ENCODE data around the gene ATG2A. TPM values are rescaled to one million over a fixed set of nuclear protein-coding genes. Genes with fewer than 3 reads are reported as not detected.

ATG2A gene
- total RNA-seq, 1 donor from 2014 or later: 7.3 TPM

DNA sequence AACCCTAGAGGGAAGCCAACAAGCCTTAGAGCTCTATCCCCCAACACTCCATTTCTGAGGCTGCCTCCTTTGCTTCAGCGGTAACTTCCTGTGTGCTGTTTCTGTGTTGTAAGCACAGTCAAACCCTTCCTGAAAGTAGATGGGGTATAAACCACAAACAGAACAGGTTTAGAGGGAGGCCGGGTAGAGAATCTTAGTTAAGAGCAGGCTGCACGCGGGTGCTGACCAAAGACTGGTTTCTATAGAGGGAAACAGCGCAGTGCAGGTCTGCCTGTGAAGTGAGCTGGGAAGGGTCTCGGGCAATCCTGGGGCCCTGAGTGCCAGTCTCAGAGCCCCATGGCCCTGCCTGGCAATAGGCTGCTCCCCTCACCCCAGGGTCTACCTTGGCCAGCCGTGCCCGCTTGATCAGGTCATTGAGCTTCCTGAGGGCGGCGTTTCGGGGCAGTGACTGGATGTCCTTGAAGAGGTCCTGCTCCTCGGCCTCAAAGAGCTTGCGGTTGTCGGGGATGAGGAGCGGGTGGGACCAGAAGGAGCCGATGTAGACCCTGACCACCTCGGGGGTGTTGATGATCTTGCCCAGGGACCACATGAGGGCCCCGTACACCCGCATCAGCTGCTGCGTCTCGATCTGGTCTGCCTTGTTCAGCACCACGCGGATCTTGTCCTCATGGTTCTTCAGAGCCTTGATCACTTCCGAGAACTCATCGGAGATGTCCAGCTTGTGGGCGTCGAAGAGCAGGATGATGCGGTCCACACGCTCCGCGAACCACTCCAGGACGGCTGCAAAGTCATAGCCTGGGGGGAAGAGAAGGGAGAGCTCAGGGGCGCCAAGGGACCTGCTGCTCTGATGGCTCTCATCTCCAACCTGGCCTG, 57.2 kb downstream of the ATG2A start:
- DNase-seq (ENCODE audit: low spot score in 2 of 2) (no peak), FAIRE-seq (no peak)

DNA sequence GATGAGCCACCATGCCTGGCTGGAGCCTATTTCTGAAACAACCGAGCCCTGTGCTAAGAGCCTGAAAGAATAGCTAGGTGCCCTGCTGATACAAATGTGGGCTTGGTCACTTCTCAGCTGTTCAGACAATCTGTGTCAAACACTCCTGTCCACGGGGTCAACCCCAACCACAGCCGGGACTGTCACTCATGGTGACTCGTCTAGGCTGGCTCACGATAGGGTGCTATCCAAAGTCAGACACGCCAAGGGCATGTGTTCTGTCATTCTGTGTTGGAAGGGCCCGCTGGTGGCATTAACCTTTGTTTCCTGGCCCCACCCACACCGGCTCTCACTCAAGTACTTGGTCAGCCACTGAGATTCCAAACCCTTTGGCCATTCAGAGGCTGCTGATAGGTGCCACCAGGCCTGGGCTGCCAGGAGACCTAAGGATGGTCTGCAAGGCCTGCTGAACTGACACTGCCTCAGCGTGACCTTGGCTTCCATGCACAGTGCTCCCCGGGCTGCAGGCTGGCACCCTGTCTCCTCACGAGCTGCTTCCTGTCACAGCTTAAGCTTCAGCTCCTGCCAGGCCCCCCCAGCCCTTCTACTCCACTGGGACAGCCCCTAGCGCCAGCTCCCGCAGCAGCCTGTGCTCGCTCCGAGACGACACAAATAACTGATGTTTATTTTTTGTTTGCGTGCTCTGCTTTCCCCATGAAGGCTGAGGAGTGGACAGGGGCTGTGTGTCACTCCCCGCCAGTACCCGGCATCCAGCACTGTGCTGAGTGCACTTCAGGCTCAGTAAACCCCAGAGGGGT, 58.3 kb downstream of the ATG2A start:
- no peak for DNase-seq (ENCODE audit: low spot score in 2 of 2)
- no peak for FAIRE-seq

DNA sequence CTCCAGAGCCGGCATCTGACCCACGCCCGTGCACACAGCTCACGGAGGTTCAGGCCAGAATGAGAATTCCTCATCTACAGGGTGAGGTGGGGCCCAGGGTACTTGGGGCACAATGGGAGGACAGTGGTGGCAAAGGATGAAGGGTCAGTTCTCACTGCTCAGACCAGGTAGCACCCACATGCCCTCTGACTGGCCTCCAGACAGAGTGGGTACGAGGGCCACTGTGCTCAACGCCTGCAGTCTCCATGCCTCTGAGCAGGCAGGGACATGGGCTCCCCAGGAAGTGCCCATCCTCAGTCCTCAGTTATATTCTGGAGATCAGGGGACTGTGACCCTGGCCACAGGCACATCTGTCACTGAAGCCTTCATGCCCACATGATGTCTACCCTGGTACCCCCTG, 59.5 kb downstream of the ATG2A start:
- DNase-seq (ENCODE audit: low spot score in 2 of 2) (no peak), FAIRE-seq (no peak)

DNA sequence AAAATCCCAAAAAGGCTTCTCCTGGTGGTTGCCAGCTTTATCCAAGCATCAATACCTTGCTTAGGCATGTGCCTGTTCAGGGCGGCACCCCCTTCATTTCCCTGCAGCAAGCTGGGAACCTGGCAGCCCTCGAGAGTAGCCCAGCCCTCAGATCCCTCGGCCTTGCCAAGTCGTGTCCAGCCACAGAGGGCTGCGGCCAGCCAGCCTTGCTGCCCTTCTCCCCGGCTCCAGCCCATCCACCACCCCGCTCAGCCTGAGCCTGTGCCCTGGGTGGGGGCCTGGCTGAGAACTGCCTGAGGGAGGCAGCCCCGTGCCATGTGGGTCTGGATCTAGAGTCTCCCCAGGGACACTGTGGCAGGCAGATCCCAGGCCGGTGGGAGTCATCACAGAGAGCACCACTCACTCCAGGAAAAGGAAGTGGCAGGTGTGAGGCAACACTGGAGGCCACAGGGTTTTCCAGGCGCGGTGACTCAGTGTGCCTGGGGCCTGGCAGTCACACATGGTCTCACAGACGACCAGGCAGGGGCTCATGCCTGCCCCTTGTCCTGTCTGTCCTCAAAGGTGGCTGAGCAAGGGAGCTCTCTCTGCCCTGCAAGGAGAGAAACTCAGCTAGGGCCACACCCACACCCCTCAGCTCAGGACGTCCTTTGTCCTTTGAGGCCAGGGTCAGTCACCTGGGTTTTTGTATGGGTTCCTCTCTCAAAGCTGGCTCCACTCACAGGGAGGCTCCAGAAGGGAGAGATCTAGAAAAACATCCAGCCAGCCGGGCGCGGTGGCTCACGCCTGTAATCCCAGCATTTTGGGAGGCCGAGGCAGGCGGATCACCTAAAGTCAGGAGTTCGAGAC, 60.4 kb downstream of the ATG2A start:
- no peak for FAIRE-seq

DNA sequence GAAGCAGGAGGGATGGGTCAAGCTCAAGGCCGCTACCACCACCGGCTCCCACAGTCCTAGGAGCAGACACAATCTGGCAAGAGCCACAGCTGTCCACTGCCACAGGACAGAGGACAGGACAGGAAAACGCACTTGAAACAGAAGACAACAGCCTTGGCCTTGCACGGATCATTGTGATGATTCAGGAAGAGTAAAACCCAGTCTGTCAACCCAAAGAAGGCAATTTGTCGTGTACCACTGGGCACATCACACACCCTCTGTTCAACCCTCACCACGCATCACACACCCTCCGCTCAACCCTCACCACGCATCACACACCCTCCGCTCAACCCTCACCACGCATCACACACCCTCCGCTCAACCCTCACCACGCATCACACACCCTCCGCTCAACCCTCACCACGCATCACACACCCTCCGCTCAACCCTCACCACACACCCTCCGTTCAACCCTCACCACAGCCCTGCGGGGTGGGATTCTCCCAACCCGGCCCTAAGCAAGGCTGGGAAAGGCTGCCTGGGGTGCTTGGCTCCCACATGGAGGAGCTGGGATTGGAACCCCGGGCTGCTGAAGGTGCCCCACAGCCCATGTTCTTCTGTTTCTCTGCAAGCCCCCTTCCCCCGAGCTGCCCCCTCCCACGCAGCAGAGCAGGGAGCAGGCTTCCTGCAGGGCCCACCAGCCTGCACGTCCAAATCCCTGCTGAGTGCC, 61.3 kb downstream of the ATG2A start:
- no peak for FAIRE-seq
- DNase-seq (ENCODE audit: low spot score in 2 of 2): no peak

More for the DNA sequence above, 60.4 kb downstream of the ATG2A start:
- DNase-seq (ENCODE audit: low spot score in 2 of 2): no peak

DNA sequence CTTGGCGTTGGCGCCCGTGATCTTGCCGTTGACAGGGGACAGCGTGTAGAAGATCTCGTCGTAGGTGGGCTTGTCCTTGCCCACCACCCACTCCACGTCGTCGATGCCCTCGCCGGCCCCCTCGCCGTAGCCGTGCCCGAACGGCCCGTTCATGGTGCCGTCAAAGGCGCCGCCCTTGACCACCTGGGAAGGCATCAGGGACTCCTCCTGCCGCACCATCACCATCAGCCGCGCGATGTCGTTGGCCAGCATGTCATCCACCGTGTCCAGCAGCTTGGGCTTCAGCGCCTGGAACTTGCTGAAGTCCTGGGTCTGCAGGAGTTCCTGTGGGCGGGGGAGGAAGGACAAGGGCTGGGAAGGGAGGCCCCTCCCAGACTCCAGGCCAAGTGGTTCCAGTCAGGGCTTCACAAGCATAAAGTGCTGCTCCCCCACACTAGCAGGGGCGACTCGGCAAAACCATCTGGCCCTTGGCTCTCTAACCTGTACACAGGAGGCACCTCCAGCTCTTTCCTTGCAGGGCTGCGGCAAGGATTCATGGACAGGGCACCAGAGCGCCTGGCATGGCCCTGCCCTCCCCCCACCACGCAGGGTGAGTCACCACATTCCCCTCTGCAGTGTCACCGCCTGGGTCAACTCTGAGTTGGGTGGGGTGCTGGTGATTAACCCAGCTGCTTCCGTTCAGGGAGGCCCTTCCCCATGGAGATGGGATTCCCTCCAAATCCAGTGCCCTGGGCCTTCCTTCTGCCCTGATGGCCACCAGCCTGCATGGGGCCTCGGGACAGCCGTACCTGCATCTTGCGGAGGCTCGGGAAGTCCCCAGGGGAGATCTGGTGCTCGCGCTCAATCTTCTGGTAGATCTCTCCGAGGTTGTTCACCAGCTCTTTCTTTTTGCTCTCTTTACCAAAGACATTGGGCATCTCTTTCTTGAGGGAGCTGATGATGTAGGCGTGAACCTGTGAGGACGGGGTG, 62.2 kb downstream of the ATG2A start:
- DNase-seq (ENCODE audit: low spot score in 2 of 2) (peak in 1 of 2 donors; percentile 65), FAIRE-seq (no peak)

DNA sequence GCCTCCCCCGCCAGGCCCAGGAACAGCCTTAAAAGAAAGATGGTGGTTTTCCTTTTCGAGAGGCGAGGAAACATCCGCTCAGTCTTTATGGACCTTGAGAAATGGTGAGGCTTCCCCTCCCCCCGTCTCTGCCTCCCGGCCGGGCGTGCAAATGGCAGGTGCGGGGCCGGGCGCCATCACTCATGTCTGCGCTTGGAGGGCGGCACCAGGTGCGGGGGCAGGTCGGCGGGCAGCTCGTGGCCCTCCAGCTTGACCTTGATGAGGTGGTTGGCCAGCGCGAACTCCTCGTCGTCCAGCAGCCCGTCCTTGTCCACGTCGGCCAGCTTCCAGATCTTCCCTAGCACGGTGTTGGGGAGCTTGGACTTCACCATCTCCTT, 62.9 kb downstream of the ATG2A start:
- FAIRE-seq: no peak
- no peak for DNase-seq (ENCODE audit: low spot score in 2 of 2)

DNA sequence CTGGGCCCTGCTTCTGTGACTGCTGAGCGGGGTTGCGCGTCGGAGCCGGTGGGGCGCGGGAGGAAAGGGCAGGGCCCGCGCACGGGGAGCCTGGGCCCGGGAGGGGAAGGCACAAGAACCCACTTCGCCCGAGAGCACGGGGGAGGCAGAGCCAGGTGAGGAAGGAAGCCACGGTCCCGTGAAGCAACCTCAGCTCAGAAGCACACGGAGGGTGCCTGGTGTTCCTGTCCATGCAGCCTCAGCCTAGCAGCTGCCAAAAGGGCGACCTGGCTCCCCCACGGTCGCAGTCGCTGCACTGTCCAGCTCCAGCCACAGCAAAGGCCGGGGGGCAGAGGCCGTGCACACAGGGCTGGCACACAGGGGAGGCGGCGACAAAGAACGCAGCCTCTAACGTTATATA, 63.3 kb downstream of the ATG2A start:
- FAIRE-seq (no peak), DNase-seq (ENCODE audit: low spot score in 2 of 2) (no peak)

DNA sequence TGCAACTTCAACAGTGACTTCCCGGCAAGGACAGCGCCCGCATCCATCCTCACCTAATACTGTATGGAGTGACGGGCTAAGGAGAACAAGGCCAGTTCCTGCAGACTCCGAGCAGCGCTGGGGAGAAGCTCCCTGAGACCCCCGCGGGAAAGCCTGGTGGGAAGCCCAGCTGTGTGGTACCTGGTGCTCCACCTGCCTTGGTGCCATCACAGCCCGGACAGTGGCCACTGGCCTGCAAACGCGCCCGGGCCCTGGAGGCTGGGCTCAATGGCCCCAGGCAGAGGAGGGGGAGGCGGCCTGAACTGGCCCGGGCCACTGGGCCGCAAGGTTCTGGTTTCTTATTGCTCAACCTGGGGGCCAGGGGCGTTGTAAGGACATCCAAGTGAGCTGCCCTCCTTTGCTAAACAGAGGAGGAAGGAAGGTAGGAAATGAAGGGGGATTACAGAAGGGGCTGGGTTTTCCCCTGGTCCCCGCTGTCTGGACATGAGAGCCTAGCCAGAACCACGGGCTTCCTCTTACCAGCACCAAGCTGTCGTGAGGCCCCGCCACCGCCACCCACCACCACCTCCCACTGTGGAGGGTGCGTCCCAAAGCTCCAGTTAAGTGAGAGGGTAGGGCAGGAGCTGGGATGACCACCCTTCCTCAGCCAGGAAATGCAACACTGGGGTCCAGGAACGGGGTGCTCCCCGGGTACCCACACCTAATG, 64.1 kb downstream of the ATG2A start:
- no peak for DNase-seq (ENCODE audit: low spot score in 2 of 2)
- no peak for FAIRE-seq

DNA sequence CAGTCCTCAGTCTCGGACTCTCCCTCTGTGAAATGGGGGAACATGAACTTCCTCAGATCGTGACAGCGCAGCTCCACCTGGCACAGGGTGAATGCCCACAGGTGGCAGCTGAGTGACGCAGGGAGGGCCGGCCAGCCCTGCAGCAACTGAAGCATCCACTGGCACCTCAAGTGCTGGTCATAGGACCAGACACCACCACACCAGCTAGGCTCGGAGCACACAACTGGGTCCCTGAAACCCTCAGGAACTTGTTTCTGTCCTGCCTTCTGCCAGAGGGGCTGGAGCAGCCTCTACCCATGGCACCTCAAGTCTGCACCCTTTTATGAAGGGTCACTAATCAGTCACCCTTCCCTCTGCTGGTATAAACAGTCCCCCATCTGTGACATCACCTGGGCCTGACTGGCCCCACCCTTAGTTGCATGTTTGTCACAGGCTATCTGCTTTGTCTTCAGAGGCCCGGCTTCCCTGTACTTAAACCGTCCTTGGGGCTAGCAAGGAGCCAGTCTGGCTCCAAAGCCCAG, 65.1 kb downstream of the ATG2A start:
- no peak for FAIRE-seq
- no peak for DNase-seq (ENCODE audit: low spot score in 2 of 2)

DNA sequence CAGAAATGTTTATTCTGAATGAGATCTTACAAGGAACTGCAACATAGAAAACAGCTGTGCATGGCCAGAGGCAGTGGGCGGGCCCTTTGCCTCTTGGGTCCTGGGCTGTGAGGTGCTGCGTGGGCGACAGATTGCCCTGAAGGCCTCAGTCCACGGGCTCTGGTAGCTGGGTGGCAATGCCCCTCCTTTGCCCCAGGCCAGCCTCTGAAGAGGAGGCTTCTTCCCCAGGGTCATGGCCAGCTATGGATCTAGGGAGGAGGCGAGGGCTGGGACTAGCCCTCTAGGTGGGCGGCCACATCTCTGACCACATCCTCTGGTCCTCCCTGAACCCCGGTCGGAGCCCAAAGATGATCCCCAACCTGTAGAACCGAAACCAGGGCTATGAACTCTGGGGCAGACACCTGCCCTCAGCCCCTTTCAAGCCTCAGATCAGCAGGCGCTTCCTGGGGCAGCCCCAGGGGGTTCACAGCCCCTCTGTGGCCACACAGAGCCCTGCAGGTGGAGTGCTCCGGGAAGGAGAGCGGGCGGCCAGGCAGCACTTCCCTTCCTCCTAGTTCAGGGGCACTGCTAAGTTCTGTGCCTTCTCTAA, 65.9 kb downstream of the ATG2A start:
- DNase-seq (ENCODE audit: low spot score in 2 of 2) (no peak), FAIRE-seq (no peak)

DNA sequence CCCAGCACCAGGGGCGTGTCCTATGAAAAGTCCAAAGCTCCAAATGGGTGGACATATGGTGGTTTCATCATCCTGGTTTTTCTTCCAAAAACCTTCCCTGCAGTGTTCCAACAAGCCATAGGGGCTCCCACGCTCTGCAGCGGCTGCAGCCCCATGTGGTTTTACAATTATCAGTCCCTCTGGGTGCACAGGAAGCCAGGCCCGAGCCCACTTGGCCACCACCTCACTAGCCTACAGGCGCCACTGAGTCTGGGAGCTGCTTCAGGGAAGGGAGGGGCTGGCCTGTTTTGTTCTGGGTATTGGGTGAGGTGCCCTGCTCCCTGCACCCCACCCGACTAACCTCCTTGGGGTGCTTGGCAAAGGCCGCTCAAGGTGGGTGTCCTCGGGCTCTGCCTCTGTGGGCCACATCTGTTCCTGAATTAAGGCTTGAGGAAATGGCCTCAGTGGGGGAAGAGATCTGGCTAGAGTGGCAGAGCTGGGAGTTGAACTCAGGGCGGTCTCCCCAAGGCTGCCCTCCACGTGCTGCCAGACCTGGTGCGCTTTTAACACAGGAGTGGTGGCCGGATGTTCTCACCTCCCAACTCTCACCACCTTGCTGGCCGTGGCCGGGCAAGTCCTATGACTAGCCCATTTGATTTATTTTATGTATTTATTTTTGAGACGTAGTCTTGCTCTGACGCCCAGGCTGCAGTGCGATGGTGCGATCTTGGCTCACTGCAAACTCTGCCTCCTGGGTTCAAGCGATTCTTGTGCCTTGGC, 67.2 kb downstream of the ATG2A start:
- no peak for DNase-seq (ENCODE audit: low spot score in 2 of 2)
- no peak for FAIRE-seq

DNA sequence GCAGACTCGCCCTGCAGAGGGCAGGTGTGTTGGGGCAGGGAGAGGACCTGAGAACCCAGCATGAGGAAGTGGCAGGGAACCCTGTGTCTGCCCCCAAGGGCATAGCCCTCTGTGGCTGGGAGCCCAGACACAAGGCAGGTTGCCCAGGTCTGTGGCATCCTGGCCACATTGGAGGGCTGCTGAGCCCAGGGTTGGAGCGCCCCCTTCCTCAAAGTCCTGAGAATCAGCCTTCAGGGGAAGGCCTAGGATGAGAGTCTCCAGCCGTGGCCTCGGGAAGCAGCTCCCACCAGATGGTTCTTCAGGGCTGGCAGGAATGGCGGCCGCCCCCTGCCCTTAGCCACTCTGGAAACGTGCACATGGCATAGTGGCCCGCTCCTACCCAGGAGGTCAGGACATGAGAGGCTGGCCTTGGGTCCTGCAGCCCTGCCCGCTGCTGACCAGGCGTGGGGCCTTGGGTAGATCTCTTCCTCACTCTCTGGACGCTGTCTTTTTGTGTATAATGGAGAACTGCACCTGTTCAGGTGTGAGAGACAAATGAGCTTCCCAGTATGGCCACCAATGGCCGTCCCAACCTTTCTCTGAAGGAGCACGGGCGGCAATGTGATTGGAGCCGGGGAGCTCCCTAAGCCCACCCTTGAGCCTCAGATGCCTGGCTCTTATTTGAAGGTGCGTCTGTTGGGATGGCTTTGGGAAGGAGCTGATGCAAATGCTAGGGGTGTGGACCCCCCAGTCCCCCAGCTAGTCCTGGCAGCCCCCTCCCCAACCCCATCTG, 68.0 kb downstream of the ATG2A start:
- DNase-seq (ENCODE audit: low spot score in 2 of 2): no peak
- no peak for FAIRE-seq

DNA sequence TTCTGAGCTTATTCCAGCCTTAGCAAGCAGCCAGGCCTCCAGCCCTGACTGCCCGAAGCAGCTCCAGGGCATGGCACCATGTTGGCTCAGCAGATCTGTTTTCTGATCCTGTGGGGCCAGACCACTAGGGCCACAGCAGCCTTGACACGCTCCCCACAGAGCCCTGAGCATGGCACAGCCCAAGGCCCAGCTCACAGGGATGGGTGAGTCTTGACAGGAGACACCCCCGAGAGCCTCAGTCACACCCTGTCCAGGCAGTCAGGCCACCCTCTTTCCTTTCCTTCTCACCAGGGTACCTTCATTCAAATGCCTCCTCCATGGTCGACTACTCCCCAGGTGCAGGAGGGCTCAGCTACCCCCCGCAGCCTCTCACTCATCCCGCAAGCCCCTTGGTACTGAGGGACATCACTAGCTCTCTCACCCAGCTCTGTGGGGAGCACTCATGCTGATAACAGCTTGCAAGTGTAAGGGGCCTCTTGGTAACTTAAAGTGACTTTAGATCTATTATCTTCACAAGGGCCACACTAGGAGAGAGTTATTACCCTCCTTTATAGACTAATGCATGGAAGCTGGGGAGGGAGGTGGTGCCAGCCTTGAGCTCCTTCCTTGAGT, 68.7 kb downstream of the ATG2A start:
- DNase-seq (ENCODE audit: low spot score in 2 of 2) (no peak), FAIRE-seq (no peak)

DNA sequence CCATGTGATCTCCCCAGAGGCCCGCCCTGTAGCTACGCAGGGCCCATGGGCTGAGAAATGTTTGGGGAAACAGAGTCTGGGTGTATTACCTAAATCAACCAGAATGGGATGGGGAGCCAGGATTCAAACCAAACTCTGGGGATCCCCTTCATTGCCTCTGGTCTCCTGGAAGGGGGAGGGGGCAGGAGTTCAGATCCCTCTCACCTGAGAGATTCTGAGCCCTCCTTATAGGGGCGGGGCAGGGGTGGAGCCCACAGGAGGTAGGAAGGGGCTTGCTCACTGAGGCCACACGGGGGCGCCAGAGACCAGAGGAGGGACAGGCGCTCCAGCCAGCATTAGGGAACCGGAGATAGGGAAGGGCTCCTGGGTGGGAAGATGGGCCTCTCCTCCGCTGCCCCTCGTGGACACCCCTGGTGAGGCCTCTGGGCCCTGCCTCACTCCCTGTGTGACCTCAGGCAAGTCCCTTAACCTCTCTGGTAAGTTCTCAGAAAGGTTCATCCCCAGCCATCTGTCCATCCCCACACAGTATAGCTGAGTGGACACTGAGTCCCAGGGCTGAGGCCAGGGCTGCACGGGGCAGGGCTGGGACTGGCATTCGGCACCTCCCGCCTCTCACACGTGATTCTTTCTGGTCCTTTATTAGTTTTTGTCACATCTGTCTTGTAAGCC, 69.9 kb downstream of the ATG2A start:
- peak; percentile 90 to 97 for DNase-seq (ENCODE audit: low spot score in 2 of 2)
- FAIRE-seq: no peak
